Hepatocyte (in vitro differentiated cells): ENCODE results near the gene ADRA1B. TPM values are rescaled to one million over a fixed set of nuclear protein-coding genes. Genes with fewer than 3 reads are reported as not detected.

Source experiments
- DNase-seq: peaks from one replicate; pipeline ENCODE4 v3.0.0-alpha.2; 2016; ENCODE audit warnings: low spot score
- H2AFZ ChIP-seq: fragments of 200-600 bp; sonication (generic); 2 replicates; pipeline ENCODE4 v1.6.0; 2016; ENCODE audit warnings: antibody characterized with exemption, mild to moderate bottlenecking
- H3K27ac ChIP-seq: fragments of 200-600 bp; sonication (generic); 2 replicates; pipeline ENCODE4 v1.5.1; 2016; ENCODE audit warnings: mild to moderate bottlenecking
- H3K27me3 ChIP-seq: fragments of 200-600 bp; sonication (generic); 2 replicates; pipeline ENCODE4 v1.6.1; 2016
- H3K36me3 ChIP-seq: fragments of 200-600 bp; sonication (generic); replicated peaks from 2 replicates; pipeline ENCODE4 v1.5.1; 2016; ENCODE audit warnings: low read depth; ENCODE audit not compliant: insufficient read depth
- H3K4me1 ChIP-seq: fragments of 200-600 bp; sonication (generic); 2 replicates; pipeline ENCODE4 v1.5.1; 2016; ENCODE audit warnings: mild to moderate bottlenecking, moderate library complexity; ENCODE audit not compliant: insufficient read depth
- H3K4me2 ChIP-seq: fragments of 200-600 bp; sonication (generic); 2 replicates; pipeline ENCODE4 v1.6.0; 2016
- H3K4me3 ChIP-seq: fragments of 200-600 bp; sonication (generic); 2 replicates; pipeline ENCODE4 v1.5.1; 2016; ENCODE audit warnings: mild to moderate bottlenecking
- H3K79me2 ChIP-seq: fragments of 200-600 bp; sonication (generic); 2 replicates; pipeline ENCODE4 v1.6.0; 2017; ENCODE audit warnings: mild to moderate bottlenecking
- H3K9me2 ChIP-seq: fragments of 200-600 bp; sonication (generic); replicated peaks from 2 replicates; pipeline ENCODE4 v1.6.0; 2017; ENCODE audit warnings: mild to moderate bottlenecking; ENCODE audit not compliant: insufficient read depth
- H3K9me3 ChIP-seq: fragments of 200-600 bp; sonication (generic); 2 replicates; pipeline ENCODE4 v1.5.1; 2016; ENCODE audit warnings: low read depth, mild to moderate bottlenecking
- H4K20me1 ChIP-seq: fragments of 200-600 bp; sonication (generic); 2 replicates; pipeline ENCODE4 v1.6.0; 2016; ENCODE audit warnings: mild to moderate bottlenecking; ENCODE audit not compliant: insufficient read depth, poor library complexity, severe bottlenecking
- EZH2 ChIP-seq: fragments of 200-600 bp; sonication (generic); IDR thresholded peaks from 2 replicates; pipeline ENCODE4 v1.6.1; 2016; ENCODE audit warnings: antibody characterized with exemption, mild to moderate bottlenecking, borderline replicate concordance
- EZH2phosphoT487 ChIP-seq: fragments of 200-600 bp; sonication (generic); IDR thresholded peaks from one replicate; pipeline ENCODE4 v1.6.1; 2018; ENCODE audit warnings: antibody characterized with exemption, mild to moderate bottlenecking, low read depth, moderate library complexity; ENCODE audit not compliant: unreplicated experiment, severe bottlenecking
- WGBS: methylation state at CpG from one replicate; pipeline ENCODE4 v1.1.6; 2016; ENCODE audit warnings: low lambda C conversion rate; ENCODE audit errors: missing lambda C conversion rate; 5-methylcytosine and 5-hydroxymethylcytosine counted together
- polyA plus RNA-seq: library from polyadenylated mRNA; unstranded; fragments of >200 nt; fragmentation: Nextera tagmentation; extraction: Ambion mirVana; gene quantifications from 2 replicates; pipeline ENCODE4 v1.2.1, GENCODE V29; 2016
- total RNA-seq: library from RNA; depleted of rRNA; stranded (reverse); fragments of >200 nt; gene quantifications from 2 replicates; pipeline ENCODE4 v1.2.3, GENCODE V29; 2014
- TF ChIP-seq, protein P1 (sequence below): fragments of 200-600 bp; sonication (generic); IDR thresholded peaks from 2 replicates; pipeline ENCODE4 v1.5.1; 2016; ENCODE audit warnings: antibody characterized with exemption, mild to moderate bottlenecking; ENCODE audit not compliant: poor library complexity

The ADRA1B gene
- total and polyA plus RNA-seq, 2 experiments from 2014 or later = 2.6 to 3.5 TPM

DNA sequence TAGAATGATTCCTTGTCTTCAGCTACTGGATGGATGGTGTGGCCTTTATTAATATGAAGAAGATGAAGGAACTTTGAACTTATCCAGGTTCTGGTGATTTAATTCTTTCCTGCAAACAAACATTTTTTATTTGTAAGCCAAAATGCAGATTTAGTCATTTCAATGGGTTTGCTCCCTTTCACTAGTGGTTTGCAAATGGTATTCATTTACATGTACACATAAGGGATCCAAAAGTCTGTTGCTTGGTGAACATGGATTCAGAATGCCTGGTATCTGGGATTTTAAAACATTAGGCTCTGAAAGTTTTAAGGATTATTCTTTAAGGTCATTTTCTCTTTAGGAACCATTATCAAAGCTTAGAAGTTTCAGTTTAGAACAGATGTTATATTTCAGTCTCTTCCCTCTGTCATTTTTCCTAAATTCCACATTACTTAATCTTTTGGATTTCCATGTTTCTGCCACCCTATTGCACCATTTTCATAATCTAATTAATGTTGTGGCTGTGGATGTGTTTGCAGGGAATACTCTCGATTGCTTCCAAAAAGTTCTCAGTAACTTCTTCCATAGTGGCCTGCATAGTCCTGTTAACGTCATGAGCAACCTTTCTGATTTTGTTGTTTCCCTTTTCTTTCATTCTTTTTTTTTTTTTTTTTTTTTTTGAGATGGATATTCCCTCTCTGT lies 102.8 kb downstream of the ADRA1B start:
- H3K36me3 ChIP-seq = no peaks in the 10 kb centered on the region
- 96% methylated on average over 2 of the region's 2 CpGs for WGBS
- H3K27ac ChIP-seq = no peak overlapping the region
- no peak overlapping the region for H2AFZ ChIP-seq
- H3K4me3 ChIP-seq = no peak overlapping the region
- no peaks in the 10 kb centered on the region for H3K27me3 ChIP-seq
- no peaks in the 10 kb centered on the region for H3K9me3 ChIP-seq
- no peaks in the 10 kb centered on the region for H3K9me2 ChIP-seq
- peaks cover 22% of the 10 kb centered on the region for H3K79me2 ChIP-seq
- no peak overlapping the region for H3K4me2 ChIP-seq
- TF ChIP-seq, protein P1, sequence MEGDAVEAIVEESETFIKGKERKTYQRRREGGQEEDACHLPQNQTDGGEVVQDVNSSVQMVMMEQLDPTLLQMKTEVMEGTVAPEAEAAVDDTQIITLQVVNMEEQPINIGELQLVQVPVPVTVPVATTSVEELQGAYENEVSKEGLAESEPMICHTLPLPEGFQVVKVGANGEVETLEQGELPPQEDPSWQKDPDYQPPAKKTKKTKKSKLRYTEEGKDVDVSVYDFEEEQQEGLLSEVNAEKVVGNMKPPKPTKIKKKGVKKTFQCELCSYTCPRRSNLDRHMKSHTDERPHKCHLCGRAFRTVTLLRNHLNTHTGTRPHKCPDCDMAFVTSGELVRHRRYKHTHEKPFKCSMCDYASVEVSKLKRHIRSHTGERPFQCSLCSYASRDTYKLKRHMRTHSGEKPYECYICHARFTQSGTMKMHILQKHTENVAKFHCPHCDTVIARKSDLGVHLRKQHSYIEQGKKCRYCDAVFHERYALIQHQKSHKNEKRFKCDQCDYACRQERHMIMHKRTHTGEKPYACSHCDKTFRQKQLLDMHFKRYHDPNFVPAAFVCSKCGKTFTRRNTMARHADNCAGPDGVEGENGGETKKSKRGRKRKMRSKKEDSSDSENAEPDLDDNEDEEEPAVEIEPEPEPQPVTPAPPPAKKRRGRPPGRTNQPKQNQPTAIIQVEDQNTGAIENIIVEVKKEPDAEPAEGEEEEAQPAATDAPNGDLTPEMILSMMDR = no peak
- no peak for TF ChIP-seq EZH2
- TF ChIP-seq EZH2phosphoT487 = no peak
- H3K4me1 ChIP-seq = no peaks in the 10 kb centered on the region
- no peak for DNase-seq
- no peaks in the 10 kb centered on the region for H4K20me1 ChIP-seq

DNA sequence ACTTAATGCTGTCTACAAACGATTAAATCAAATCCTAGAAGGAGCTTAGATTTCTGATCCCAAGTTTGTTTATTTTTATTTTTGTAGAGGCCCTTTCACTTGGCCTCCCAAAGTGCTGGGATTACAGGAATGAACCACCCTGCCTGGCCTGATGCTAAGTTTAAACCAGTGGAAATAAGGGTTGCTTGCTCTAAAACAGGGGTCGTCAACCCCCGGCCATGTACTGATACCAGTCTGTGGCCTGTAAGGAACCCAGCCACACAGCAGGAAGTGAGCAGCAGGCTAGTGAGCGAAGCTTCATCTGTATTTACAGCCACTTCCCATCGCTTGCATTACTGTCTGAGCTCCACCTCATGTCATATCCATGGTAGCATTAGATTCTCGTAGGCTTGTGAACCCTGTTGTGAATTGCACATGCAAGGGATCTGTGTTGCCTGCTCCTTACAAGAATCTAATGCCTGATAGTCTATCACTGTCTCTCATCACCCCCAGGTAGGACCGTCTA lies 104.0 kb downstream of the ADRA1B start:
- WGBS = 82% methylated on average over 7 of the region's 7 CpGs
- Histone ChIP-seq H2AFZ (no peak overlapping the region), H3K36me3 (no peaks in the 10 kb centered on the region), H3K27ac (no peak overlapping the region), H3K4me2 (no peak overlapping the region), H3K4me1 (no peaks in the 10 kb centered on the region), H4K20me1 (no peaks in the 10 kb centered on the region), H3K9me3 (no peaks in the 10 kb centered on the region), H3K27me3 (no peaks in the 10 kb centered on the region), H3K9me2 (no peaks in the 10 kb centered on the region), H3K79me2 (peaks cover 23% of the 10 kb centered on the region), H3K4me3 (no peak overlapping the region)
- TF ChIP-seq, protein P1 = no peak
- TF ChIP-seq EZH2 (no peak), EZH2phosphoT487 (no peak)
- no peak for DNase-seq

DNA sequence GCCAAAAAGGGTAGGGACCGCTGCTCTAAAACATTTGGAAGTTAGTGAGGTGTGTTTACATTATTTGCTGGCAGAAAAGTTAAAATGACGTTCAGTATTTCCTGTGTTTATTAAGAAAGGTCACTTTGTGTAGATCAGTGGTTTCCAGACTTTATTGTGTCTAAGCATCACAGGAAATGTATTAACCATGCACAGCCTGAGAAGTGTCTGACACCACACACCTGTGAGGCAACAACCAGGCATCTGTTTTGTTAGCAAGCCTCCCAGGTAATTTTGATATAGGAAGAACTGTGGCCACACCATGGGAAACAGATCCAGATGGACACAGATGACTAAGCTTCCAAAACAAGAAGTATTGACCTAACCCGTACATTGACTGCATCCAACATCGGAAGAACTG lies 104.7 kb downstream of the ADRA1B start:
- Histone ChIP-seq H3K4me2 (no peak overlapping the region), H3K27ac (peak overlapping the region; percentile 16), H3K9me2 (no peaks in the 10 kb centered on the region), H3K9me3 (no peaks in the 10 kb centered on the region), H3K79me2 (peaks cover 26% of the 10 kb centered on the region), H2AFZ (no peak overlapping the region), H4K20me1 (no peaks in the 10 kb centered on the region), H3K27me3 (no peaks in the 10 kb centered on the region), H3K4me3 (no peak overlapping the region), H3K4me1 (no peaks in the 10 kb centered on the region), H3K36me3 (no peaks in the 10 kb centered on the region)
- TF ChIP-seq, protein P1 = no peak
- TF ChIP-seq EZH2phosphoT487 = no peak
- TF ChIP-seq EZH2 = no peak
- 60% methylated on average over 4 of the region's 4 CpGs for WGBS
- DNase-seq = no peak
